GM23338 (cell line): ENCODE measurements around the gene AQP3. TPM values are rescaled to one million over a fixed set of nuclear protein-coding genes. Genes with fewer than 3 reads are reported as not detected.

Experiments
- ATAC-seq: fragments of 200-7000 bp; cut with Tn5 transposase; 3 replicates; pipeline ENCODE4 v1.9.1; 2020
- DNase-seq: peaks from one replicate; pipeline ENCODE4 v3.0.0-alpha.2; 2015; ENCODE audit warnings: low spot score
- H2AFZ ChIP-seq: fragments of 200-600 bp; sonication (generic); 2 replicates; pipeline ENCODE4 v1.8.0; 2016; ENCODE audit warnings: antibody characterized with exemption, mild to moderate bottlenecking, moderate library complexity
- H3F3A ChIP-seq: fragments of 200-600 bp; sonication (generic); replicated peaks from 2 replicates; pipeline ENCODE4 v1.8.0; 2017; ENCODE audit warnings: antibody characterized with exemption, mixed run types, low read depth
- H3K27ac ChIP-seq: fragments of 200-600 bp; sonication (generic); 2 replicates; pipeline ENCODE4 v1.6.1; 2016; ENCODE audit warnings: low read depth
- H3K27me3 ChIP-seq: fragments of 200-600 bp; sonication (generic); 2 replicates; pipeline ENCODE4 v1.8.0; 2016; ENCODE audit warnings: mild to moderate bottlenecking, mixed run types, moderate library complexity; ENCODE audit not compliant: insufficient read depth
- H3K36me3 ChIP-seq: fragments of 200-600 bp; sonication (generic); 2 replicates; pipeline ENCODE4 v1.8.0; 2016; ENCODE audit warnings: mild to moderate bottlenecking; ENCODE audit not compliant: insufficient read depth
- H3K4me1 ChIP-seq: fragments of 200-600 bp; sonication (generic); 2 replicates; pipeline ENCODE4 v1.8.0; 2016; ENCODE audit warnings: mild to moderate bottlenecking, moderate library complexity; ENCODE audit not compliant: insufficient read depth
- H3K4me2 ChIP-seq: fragments of 200-600 bp; sonication (generic); 2 replicates; pipeline ENCODE4 v1.7.1; 2017; ENCODE audit warnings: mixed run types
- H3K4me3 ChIP-seq: fragments of 200-600 bp; sonication (generic); 2 replicates; pipeline ENCODE4 v1.6.1; 2016; ENCODE audit warnings: mixed run types
- H3K79me2 ChIP-seq: fragments of 200-600 bp; sonication (generic); replicated peaks from 2 replicates; pipeline ENCODE4 v1.8.0; 2017; ENCODE audit warnings: mild to moderate bottlenecking; ENCODE audit not compliant: insufficient read depth
- H3K9me2 ChIP-seq: fragments of 200-600 bp; sonication (generic); 2 replicates; pipeline ENCODE4 v1.8.0; 2017; ENCODE audit not compliant: insufficient read depth
- H4K20me1 ChIP-seq: fragments of 200-600 bp; sonication (generic); replicated peaks from 2 replicates; pipeline ENCODE4 v1.8.0; 2017; ENCODE audit warnings: mild to moderate bottlenecking; ENCODE audit not compliant: insufficient read depth
- H3K27ac Mint-ChIP-seq: 2 replicates; pipeline ENCODE4 v1.8.0; 2020; ENCODE audit warnings: inconsistent platforms, mild to moderate bottlenecking, moderate library complexity, mixed read lengths
- H3K27me3 Mint-ChIP-seq: 3 replicates; pipeline ENCODE4 v1.8.0; 2022; ENCODE audit warnings: low read depth, mild to moderate bottlenecking, moderate library complexity, mixed read lengths, inconsistent platforms; ENCODE audit not compliant: insufficient read depth, poor library complexity
- H3K36me3 Mint-ChIP-seq: 3 replicates; pipeline ENCODE4 v1.8.0; 2021; ENCODE audit warnings: low read depth, mild to moderate bottlenecking, inconsistent platforms, moderate library complexity, mixed read lengths
- H3K4me1 Mint-ChIP-seq: 3 replicates; pipeline ENCODE4 v1.8.0; 2020; ENCODE audit warnings: mild to moderate bottlenecking, inconsistent platforms, mixed read lengths
- H3K4me3 Mint-ChIP-seq: 3 replicates; pipeline ENCODE4 v1.8.0; 2021; ENCODE audit warnings: moderate library complexity, mild to moderate bottlenecking, inconsistent platforms, mixed read lengths
- H3K9me3 Mint-ChIP-seq: 3 replicates; pipeline ENCODE4 v1.8.0; 2020; ENCODE audit warnings: moderate library complexity, mild to moderate bottlenecking, inconsistent platforms, mixed read lengths
- CREB1 ChIP-seq: fragments of 250-450 bp; sonication (Bioruptor Pico); IDR thresholded peaks from 2 replicates; pipeline ENCODE4 v1.5.0; 2020; ENCODE audit warnings: low read depth, mild to moderate bottlenecking, moderate library complexity
- CTCF ChIP-seq, 2 experiments: fragments of 200-600 bp in 1 of 2; sonication (generic) in 1 of 2; conservative IDR thresholded peaks; 2 replicates each; pipeline versions ENCODE4 v1.5.1 to v1.6.1; 2016 to 2017; ENCODE audit warnings: antibody characterized with exemption in 2 of 2, low read depth in 2 of 2, mild to moderate bottlenecking in 2 of 2, moderate library complexity in 1 of 2
- ETS1 ChIP-seq: IDR thresholded peaks from 2 replicates; pipeline ENCODE4 v1.6.1; 2016; ENCODE audit warnings: antibody characterized with exemption
- EZH2 ChIP-seq: fragments of 200-600 bp; sonication (generic); IDR thresholded peaks from one replicate; pipeline ENCODE4 v1.8.0; 2017; ENCODE audit warnings: antibody characterized with exemption, mild to moderate bottlenecking, low read depth; ENCODE audit not compliant: unreplicated experiment
- EZH2phosphoT487 ChIP-seq: fragments of 200-600 bp; sonication (generic); IDR thresholded peaks from one replicate; pipeline ENCODE4 v1.8.1; 2018; ENCODE audit warnings: antibody characterized with exemption; ENCODE audit not compliant: unreplicated experiment
- JUNB ChIP-seq: IDR thresholded peaks from one replicate; pipeline ENCODE4 v1.6.1; 2016; ENCODE audit warnings: antibody characterized with exemption; ENCODE audit not compliant: unreplicated experiment
- NANOG ChIP-seq: IDR thresholded peaks from 2 replicates; pipeline ENCODE4 v1.6.1; 2016; ENCODE audit warnings: antibody characterized with exemption, borderline replicate concordance
- POLR2AphosphoS5 ChIP-seq: IDR thresholded peaks from 2 replicates; pipeline ENCODE4 v1.6.1; 2016; ENCODE audit warnings: antibody characterized with exemption, low read depth
- REST ChIP-seq: IDR thresholded peaks from one replicate; pipeline ENCODE4 v1.6.1; 2018; ENCODE audit warnings: antibody characterized with exemption; ENCODE audit not compliant: unreplicated experiment
- STAT1 ChIP-seq: IDR thresholded peaks from one replicate; pipeline ENCODE4 v1.6.1; 2016; ENCODE audit warnings: antibody characterized with exemption; ENCODE audit not compliant: unreplicated experiment
- ZNF114 ChIP-seq: fragments of 250-450 bp; sonication (Bioruptor Pico); IDR thresholded peaks from 2 replicates; pipeline ENCODE4 v1.5.0; 2020; ENCODE audit warnings: mild to moderate bottlenecking, moderate library complexity
- ZNF331 ChIP-seq: fragments of 250-450 bp; sonication (Bioruptor Pico); IDR thresholded peaks from 2 replicates; pipeline ENCODE4 v1.5.0; 2020; ENCODE audit warnings: low read depth, mild to moderate bottlenecking, moderate library complexity
- ZNF462 ChIP-seq: fragments of 250-450 bp; sonication (Bioruptor Pico); IDR thresholded peaks from 2 replicates; pipeline ENCODE4 v1.5.0; 2020; ENCODE audit warnings: mild to moderate bottlenecking, moderate library complexity
- polyA plus RNA-seq: library from polyadenylated mRNA; unstranded; fragments of >200 nt; fragmentation: Nextera tagmentation; extraction: Ambion mirVana; gene quantifications from 2 replicates; pipeline ENCODE4 v1.2.1, GENCODE V29; 2016
- total RNA-seq: library from RNA; depleted of rRNA; stranded (reverse); fragments of >200 nt; shearing (Covaris generic); gene quantifications from 2 replicates; pipeline ENCODE4 v1.2.3, GENCODE V29; 2014

The AQP3 gene
- total and polyA plus RNA-seq, 2 experiments from 2014 or later = 1.4 to 3.5 TPM

- no peaks in the 10 kb centered on the region for H3K36me3 ChIP-seq
- H3K36me3 Mint-ChIP-seq = no peaks in the 10 kb centered on the region
- H3K79me2 ChIP-seq = no peaks in the 10 kb centered on the region
- no peak overlapping the region for H3K4me3 ChIP-seq
- H3K27me3 ChIP-seq = no peaks in the 10 kb centered on the region
- H3K27me3 Mint-ChIP-seq = peaks cover 17% of the 10 kb centered on the region
- H2AFZ ChIP-seq = peak overlapping the region; percentile 59; the same call in 1 of the 2 replicates
- no peaks in the 10 kb centered on the region for H3K9me3 Mint-ChIP-seq
- TF ChIP-seq EZH2phosphoT487 (no peak), REST (no peak), ZNF462 (CRISPR knock-in tag) (no peak), ETS1 (no peak), CREB1 (no peak), ZNF114 (CRISPR knock-in tag) (no peak), CTCF (conservative IDR thresholded peaks at IDR 0.05; ENCODE audit: low read depth in 2 of 2) (no peak), STAT1 (no peak), EZH2 (no peak), POLR2AphosphoS5 (no peak), ZNF331 (CRISPR knock-in tag) (no peak), NANOG (no peak), JUNB (no peak)
- DNase-seq = no peak
- no peaks in the 10 kb centered on the region for H3F3A ChIP-seq
- H3K27ac ChIP-seq = no peak overlapping the region
- no peak for ATAC-seq
- H4K20me1 ChIP-seq = no peaks in the 10 kb centered on the region
- H3K4me2 ChIP-seq = no peak overlapping the region
- peaks cover 3% of the 10 kb centered on the region; the same call in 1 of the 2 replicates for H3K4me1 ChIP-seq
- H3K27ac Mint-ChIP-seq = no peak overlapping the region
- peaks cover 19% of the 10 kb centered on the region for H3K4me1 Mint-ChIP-seq
- H3K9me2 ChIP-seq = no peaks in the 10 kb centered on the region
- H3K4me3 Mint-ChIP-seq = no peak overlapping the region
Measured at GRCh38 chr9:33438926-33439680, 8.3 kb downstream of the AQP3 start.
